Esophagus squamous epithelium (tissue), 4 donors: ENCODE measurements around the gene PGC.

ENCODE experiments used
- POLR2A ChIP-seq, 4 donors: fragments of 450-650 bp; IDR thresholded peaks; one replicate each; pipeline ENCODE4 v1.6.1; 2017; ENCODE audit warnings: antibody characterized with exemption in 4 of 4, mild to moderate bottlenecking in 4 of 4, moderate library complexity in 3 of 4
- TF ChIP-seq, protein P1 (sequence below), 6 experiments: fragments of 450-650 bp in 4 of 6; fragments of 200-600 bp in 2 of 6; sonication (generic) in 2 of 6; IDR thresholded peaks; one replicate each; pipeline ENCODE4 v1.5.1; 2016 to 2019; ENCODE audit warnings: antibody characterized with exemption in 6 of 6, mild to moderate bottlenecking in 4 of 6, moderate library complexity in 4 of 6

DNA sequence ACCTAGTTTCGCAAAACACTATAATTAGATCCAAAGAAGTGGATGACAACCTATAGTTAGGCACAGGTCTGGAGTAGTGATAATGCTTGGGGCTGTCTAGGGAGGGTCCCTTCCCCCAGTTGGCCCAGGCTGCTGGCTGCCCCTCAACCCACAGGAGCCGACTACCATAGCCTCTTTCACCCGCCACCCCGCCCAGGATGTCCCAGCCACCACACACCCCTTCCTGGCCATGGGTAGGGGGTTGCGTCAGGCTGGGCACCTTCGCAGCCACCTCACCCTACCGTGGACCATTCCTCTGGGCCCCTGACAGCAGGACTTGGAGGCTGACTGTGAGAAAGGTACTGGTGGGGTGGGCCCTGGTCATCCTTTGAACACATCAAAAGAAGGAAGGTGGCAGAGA, 20.3 kb downstream of the PGC start:
- TF ChIP-seq, protein P1, sequence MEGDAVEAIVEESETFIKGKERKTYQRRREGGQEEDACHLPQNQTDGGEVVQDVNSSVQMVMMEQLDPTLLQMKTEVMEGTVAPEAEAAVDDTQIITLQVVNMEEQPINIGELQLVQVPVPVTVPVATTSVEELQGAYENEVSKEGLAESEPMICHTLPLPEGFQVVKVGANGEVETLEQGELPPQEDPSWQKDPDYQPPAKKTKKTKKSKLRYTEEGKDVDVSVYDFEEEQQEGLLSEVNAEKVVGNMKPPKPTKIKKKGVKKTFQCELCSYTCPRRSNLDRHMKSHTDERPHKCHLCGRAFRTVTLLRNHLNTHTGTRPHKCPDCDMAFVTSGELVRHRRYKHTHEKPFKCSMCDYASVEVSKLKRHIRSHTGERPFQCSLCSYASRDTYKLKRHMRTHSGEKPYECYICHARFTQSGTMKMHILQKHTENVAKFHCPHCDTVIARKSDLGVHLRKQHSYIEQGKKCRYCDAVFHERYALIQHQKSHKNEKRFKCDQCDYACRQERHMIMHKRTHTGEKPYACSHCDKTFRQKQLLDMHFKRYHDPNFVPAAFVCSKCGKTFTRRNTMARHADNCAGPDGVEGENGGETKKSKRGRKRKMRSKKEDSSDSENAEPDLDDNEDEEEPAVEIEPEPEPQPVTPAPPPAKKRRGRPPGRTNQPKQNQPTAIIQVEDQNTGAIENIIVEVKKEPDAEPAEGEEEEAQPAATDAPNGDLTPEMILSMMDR (IDR thresholded peaks at IDR 0.05), result no peak
- TF ChIP-seq POLR2A (IDR thresholded peaks at IDR 0.05), result no peak
